HG02840 (cell line): ENCODE data around the gene RMDN2.

ENCODE experiments used
- ATAC-seq: cut with Tn5 transposase; IDR thresholded peaks from one replicate; pipeline ENCODE4 v1.9.1; 2021; ENCODE audit warnings: mild to moderate bottlenecking, moderate library complexity, moderate number of reproducible peaks; ENCODE audit not compliant: unreplicated experiment, low FRiP score

RMDN2 gene

GRCh38 chr2:37896319-37896718, 28.8 kb upstream of the RMDN2 start:
- no peak for ATAC-seq

GRCh38 chr2:37897511-37897910, 27.6 kb upstream of the RMDN2 start:
- no peak for ATAC-seq

- no peak for ATAC-seq
These were observed 26.6 kb upstream of the RMDN2 start for GRCh38 chr2:37898448-37898847.

- ATAC-seq, result no peak
These were observed 22.1 kb upstream of the RMDN2 start for GRCh38 chr2:37902991-37903390.

GRCh38 chr2:37904425-37904824, 20.7 kb upstream of the RMDN2 start:
- no peak for ATAC-seq

GRCh38 chr2:37904993-37905392, 20.1 kb upstream of the RMDN2 start:
- ATAC-seq, result no peak

GRCh38 chr2:37906131-37906530, 19.0 kb upstream of the RMDN2 start:
- ATAC-seq, result no peak

GRCh38 chr2:37907501-37908225, 17.4 kb upstream of the RMDN2 start:
- no peak for ATAC-seq

GRCh38 chr2:37911296-37911873, 13.7 kb upstream of the RMDN2 start:
- no peak for ATAC-seq

GRCh38 chr2:37912056-37912455, 13.0 kb upstream of the RMDN2 start:
- ATAC-seq, result no peak

GRCh38 chr2:37912616-37913015, 12.5 kb upstream of the RMDN2 start:
- no peak for ATAC-seq

GRCh38 chr2:37914340-37914739, 10.7 kb upstream of the RMDN2 start:
- ATAC-seq, result no peak

GRCh38 chr2:37915773-37916172, 9.3 kb upstream of the RMDN2 start:
- no peak for ATAC-seq

- ATAC-seq, result no peak
These were observed 8.5 kb upstream of the RMDN2 start for GRCh38 chr2:37916512-37917082.

- ATAC-seq, result no peak
These were observed 7.5 kb upstream of the RMDN2 start for GRCh38 chr2:37917281-37918228.

GRCh38 chr2:37918742-37919186, 6.3 kb upstream of the RMDN2 start:
- no peak for ATAC-seq

- ATAC-seq, result no peak
These were observed 5.5 kb upstream of the RMDN2 start for GRCh38 chr2:37919631-37920032.

GRCh38 chr2:37920570-37920969, 4.5 kb upstream of the RMDN2 start:
- no peak for ATAC-seq

GRCh38 chr2:37921781-37922180, 3.3 kb upstream of the RMDN2 start:
- ATAC-seq, result no peak

- no peak for ATAC-seq
These were observed 1.6 kb upstream of the RMDN2 start for GRCh38 chr2:37923308-37924055.
